ENCODE measurements around the gene NADSYN1.

GRCh38 chr11:71438650-71439049 is 14.4 kb upstream of the NADSYN1 start:
- TF ChIP-seq CTCF (IDR thresholded peaks at IDR 0.05) (no peak), POLR2AphosphoS5 (IDR thresholded peaks at IDR 0.05) (no peak)

All from stomach (tissue), 4 donors.